ENCODE data around the gene KLF6.

DNA sequence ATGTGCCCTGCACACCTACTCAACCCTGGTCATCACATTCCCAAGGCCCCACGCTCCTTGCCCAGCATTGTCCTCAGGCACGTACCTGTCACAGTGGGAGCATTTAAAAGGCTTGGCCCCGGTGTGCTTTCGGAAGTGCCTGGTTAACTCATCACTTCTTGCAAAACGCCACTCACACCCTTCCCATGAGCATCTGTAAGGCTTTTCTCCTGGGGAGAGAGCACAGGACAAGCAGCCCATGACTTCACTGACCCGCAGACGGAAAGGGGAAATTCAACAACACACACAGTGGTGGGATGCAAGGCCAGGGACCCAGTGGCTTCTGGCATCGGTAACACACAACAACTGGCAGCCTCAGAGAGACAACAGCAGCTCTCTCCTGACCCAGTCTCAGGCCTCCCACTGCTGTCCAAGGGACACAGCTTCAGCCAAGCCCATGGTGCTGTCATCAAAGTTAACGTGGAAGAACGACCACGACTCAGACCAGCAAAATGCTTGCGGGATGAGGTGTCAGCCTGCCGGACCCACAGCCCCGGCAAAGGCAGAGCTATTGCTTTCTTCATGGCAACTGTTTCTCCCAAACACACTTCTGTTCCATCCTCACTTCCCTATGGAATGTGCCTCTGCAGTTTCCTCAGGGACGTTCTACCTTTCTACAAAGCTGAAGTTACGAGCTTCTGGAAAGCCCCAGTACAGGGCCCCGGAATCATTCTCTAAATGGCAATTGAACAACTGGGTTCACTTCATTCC is 4.8 kb downstream of the KLF6 start:
- TF ChIP-seq, protein P1, sequence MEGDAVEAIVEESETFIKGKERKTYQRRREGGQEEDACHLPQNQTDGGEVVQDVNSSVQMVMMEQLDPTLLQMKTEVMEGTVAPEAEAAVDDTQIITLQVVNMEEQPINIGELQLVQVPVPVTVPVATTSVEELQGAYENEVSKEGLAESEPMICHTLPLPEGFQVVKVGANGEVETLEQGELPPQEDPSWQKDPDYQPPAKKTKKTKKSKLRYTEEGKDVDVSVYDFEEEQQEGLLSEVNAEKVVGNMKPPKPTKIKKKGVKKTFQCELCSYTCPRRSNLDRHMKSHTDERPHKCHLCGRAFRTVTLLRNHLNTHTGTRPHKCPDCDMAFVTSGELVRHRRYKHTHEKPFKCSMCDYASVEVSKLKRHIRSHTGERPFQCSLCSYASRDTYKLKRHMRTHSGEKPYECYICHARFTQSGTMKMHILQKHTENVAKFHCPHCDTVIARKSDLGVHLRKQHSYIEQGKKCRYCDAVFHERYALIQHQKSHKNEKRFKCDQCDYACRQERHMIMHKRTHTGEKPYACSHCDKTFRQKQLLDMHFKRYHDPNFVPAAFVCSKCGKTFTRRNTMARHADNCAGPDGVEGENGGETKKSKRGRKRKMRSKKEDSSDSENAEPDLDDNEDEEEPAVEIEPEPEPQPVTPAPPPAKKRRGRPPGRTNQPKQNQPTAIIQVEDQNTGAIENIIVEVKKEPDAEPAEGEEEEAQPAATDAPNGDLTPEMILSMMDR (IDR thresholded peaks at IDR 0.05), result no peak
- no peak for TF ChIP-seq POLR2A (IDR thresholded peaks at IDR 0.05)

Measured in tibial nerve (tissue), 3 donors.